Mononuclear cell (primary cell): ENCODE results near the gene MVP. TPM values are rescaled to one million over a fixed set of nuclear protein-coding genes. Genes with fewer than 3 reads are reported as not detected.

Experiments
- H3K27me3 ChIP-seq: 2 replicates; pipeline ENCODE4 v1.6.0; 2011; ENCODE audit warnings: low read length, control low read depth; ENCODE audit not compliant: insufficient read depth
- H3K4me1 ChIP-seq: 2 replicates; pipeline ENCODE4 v1.5.1; 2011; ENCODE audit warnings: mild to moderate bottlenecking, low read length, control low read depth; ENCODE audit not compliant: insufficient read depth
- H3K4me3 ChIP-seq: 2 replicates; pipeline ENCODE4 v1.5.1; 2011; ENCODE audit warnings: mild to moderate bottlenecking, low read length, moderate library complexity
- H3K9me3 ChIP-seq: 2 replicates; pipeline ENCODE4 v1.5.1; 2011; ENCODE audit warnings: low read depth, mild to moderate bottlenecking, control low read depth, low read length
- total RNA-seq: library from RNA; depleted of rRNA; stranded (reverse); fragments of >200 nt; gene quantifications from one replicate; pipeline ENCODE4 v1.2.3, GENCODE V29; 2012

Gene MVP
- total RNA-seq, 1 donor, result 75.6 TPM

DNA sequence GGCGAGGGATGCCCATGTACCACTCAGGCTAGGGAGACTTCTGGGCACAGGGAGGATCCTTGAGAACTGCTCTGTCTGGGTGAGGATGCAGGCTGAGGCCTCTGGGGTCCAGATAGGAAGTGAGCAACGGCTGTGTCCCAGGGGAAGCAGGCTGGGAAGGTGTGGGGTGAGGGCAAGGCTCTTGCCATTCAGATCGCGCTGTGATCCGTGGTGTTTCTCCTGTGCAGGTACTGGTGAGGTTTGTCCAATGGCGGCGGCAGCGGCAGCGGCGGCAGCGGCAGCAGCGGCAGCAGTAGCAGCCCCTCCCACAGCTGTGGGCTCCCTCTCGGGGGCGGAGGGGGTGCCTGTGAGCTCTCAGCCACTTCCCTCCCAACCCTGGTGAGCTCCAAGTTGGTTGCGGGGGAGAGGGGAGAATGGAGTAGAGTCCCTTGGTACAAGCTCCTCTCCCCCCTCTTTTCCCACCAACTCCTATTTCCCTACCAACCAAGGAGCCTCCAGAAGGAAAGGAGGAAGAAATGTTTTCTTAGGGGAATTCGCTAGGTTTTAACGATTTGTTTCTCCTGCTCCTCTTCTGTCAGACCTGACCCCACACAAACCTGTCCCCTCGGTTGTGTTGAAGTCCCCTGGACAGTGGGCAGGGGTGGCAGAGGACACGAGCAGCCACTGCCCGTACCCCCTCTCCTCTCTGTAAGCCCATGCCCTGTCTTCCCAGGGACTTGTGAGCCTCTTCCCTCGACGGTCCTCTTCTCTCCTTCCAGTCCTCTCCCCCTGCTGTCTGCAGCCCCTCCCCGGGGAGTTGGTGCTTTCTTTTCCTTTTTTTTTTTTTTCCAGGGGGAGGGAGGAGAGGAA is 10.2 kb upstream of the MVP start:
- Histone ChIP-seq H3K4me1 (peaks cover 59% of the 10 kb centered on the region), H3K9me3 (no peaks in the 10 kb centered on the region), H3K27me3 (peaks cover 6% of the 10 kb centered on the region), H3K4me3 (no peak overlapping the region)

DNA sequence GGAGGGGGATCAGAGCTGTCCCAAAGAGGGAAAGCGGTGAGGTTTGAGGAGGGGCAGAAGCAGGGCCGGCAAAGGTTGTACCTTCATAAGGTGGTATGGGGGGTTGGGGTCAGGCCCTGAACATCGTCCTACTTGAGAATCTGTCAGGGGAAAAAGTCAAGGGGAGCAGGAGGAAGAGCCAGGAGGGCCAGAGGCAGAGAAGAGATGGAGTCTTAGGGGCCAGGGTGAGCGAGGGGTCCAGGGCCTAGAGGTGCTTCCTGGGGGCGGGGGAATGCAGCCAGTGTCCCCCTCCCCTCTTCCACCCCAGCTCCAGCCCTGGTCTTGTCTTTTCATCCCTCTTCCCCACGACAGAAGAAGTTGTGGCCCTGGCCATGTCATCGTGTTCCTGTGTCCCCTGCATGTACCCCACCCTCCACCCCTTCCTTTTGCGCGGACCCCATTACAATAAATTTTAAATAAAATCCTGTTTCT is 9.5 kb upstream of the MVP start:
- Histone ChIP-seq H3K4me3 (peak overlapping the region; percentile 24), H3K9me3 (no peaks in the 10 kb centered on the region), H3K27me3 (peaks cover 6% of the 10 kb centered on the region), H3K4me1 (peaks cover 64% of the 10 kb centered on the region)

DNA sequence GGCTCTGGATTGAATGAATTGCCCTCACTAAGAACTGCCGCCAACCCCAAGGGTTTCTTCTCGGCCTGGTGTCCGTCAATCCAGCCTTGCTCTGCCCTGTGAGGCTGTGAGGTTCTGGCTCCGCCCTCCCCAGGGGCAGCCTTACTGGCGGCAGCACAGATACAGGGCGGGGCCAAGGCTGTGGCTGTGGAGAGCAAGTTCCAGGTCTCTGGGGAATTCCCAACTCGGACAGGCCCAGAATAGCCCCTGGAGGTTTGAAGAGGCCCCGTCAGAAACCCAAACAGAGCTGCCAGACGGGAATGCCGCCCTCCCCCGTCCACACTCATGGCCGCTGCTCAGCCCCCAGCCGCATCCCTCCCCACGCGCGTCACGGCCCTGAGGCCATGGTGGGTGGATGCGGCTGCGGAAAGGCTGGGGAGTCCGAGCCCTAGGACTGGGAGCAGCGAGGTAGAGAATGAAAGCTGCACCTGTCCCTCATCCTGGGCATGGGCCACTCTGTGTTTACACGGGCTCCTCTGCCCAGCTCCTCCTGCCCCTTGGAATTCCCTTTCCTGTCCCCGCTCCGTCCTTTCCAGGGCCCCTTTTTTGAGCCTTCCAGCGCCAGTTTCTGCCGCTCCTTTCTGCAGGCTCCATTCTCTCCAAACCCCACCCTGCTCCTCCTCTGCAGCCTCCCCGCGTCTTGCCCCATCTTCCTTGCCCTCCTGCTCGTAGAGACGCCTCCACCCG is 8.9 kb upstream of the MVP start:
- Histone ChIP-seq H3K27me3 (peaks cover 6% of the 10 kb centered on the region), H3K4me1 (peaks cover 64% of the 10 kb centered on the region), H3K4me3 (peak overlapping the region; percentile 24), H3K9me3 (no peaks in the 10 kb centered on the region)

DNA sequence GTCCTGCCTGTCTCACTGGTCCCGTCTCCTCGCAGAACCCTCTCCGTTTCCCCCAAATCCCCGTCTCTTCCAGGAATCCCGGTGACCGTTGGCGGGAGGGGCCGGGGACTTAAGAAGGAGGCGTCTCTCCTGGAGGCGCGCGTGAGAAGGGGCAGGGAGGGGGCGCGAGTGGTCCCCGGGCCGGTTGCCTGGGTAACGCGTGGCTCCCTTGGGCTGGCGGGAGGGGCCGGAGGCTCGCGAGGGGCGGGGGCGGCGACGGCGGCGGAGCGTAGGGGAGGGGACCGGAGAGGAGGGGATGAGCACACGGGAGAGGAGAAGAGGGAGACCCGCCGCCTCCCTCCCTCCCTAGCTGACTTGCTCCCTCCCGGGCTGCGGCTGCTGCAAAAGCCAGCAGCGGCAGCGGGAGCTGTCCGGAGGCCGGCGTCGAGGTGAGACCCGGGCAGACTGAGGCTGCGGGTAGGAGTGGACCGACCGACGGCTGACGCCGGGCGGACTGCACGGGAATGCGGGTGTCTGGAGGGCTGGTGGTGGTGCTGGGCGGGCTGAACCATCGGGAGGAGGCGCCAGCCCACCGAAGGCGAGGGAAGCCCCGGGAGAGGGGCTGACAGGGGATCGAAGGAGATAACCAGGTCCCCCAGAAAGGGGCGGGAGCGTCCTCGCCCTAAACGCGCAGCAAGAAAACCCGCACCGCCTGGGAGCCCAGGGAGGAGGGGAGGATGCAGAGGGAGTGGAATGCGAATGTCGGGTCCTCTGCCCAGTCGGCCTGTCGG is 8.2 kb upstream of the MVP start, which contains the start of gene PRRT2:
Gene PRRT2, plus strand, starts transcription at position 298 of the 770 bp plus-strand sequence. CDS start 862 bp downstream, outside the sequence.
- Histone ChIP-seq H3K4me3 (peak within 1 kb of the TSS; percentile 24), H3K9me3 (no peaks in the 10 kb centered on the region), H3K27me3 (peaks cover 6% of the 10 kb centered on the region), H3K4me1 (peaks cover 71% of the 10 kb centered on the region)

DNA sequence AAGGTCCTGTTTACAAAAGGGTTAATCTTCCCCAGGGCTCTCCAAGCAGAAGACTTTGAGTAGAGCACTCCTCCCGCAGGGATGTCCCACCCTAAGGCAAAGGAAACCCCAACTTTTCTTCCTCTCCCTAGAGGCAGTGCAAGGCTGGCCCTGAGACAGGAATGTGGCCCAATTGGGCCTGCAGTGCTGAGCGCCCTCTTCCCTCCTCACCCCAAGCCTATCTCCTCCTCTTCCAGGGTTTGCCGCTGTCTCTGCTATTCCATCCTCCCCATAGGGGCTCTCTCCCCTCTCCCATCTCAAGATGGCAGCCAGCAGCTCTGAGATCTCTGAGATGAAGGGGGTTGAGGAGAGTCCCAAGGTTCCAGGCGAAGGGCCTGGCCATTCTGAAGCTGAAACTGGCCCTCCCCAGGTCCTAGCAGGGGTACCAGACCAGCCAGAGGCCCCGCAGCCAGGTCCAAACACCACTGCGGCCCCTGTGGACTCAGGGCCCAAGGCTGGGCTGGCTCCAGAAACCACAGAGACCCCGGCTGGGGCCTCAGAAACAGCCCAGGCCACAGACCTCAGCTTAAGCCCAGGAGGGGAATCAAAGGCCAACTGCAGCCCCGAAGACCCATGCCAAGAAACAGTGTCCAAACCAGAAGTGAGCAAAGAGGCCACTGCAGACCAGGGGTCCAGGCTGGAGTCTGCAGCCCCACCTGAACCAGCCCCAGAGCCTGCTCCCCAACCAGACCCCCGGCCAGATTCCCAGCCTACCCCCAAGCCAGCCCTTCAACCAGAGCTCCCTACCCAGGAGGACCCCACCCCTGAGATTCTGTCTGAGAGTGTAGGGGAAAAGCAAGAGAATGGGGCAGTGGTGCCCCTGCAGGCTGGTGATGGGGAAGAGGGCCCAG is 7.3 kb upstream of the MVP start:
- peaks cover 6% of the 10 kb centered on the region for H3K27me3 ChIP-seq
- H3K4me3 ChIP-seq, result no peak overlapping the region
- H3K4me1 ChIP-seq, result peaks cover 71% of the 10 kb centered on the region
- H3K9me3 ChIP-seq, result no peaks in the 10 kb centered on the region

DNA sequence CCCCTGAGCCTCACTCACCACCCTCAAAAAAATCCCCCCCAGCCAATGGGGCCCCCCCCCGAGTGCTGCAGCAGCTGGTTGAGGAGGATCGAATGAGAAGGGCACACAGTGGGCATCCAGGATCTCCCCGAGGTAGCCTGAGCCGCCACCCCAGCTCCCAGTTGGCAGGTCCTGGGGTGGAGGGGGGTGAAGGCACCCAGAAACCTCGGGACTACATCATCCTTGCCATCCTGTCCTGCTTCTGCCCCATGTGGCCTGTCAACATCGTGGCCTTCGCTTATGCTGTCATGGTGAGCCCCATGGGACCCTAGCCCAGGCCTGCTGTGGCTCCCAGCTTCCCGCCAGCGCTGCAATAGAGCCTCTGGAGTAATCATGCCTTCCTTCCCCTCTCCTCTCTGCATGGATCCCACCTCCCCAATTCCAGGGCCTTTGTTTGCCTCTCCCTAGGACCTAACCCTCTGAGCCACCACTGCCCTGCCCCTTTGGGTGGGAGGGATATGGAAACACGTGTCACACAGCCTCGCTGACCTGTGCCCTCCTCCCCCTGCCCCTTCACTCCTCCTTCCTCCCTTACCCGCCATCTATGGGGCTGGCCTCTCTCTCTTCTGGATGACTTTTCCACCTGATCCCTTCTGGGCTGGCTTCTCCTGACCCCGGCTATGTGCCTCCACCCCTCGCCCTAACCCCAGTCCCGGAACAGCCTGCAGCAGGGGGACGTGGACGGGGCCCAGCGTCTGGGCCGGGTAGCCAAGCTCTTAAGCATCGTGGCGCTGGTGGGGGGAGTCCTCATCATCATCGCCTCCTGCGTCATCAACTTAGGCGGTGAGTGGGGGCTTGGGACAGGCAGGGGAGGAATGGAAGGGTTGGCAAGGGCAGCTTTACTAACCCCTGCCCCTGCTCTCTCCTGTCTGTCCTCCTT is 6.4 kb upstream of the MVP start:
- H3K9me3 ChIP-seq, result no peaks in the 10 kb centered on the region
- peaks cover 6% of the 10 kb centered on the region for H3K27me3 ChIP-seq
- peaks cover 68% of the 10 kb centered on the region for H3K4me1 ChIP-seq
- no peak overlapping the region for H3K4me3 ChIP-seq

DNA sequence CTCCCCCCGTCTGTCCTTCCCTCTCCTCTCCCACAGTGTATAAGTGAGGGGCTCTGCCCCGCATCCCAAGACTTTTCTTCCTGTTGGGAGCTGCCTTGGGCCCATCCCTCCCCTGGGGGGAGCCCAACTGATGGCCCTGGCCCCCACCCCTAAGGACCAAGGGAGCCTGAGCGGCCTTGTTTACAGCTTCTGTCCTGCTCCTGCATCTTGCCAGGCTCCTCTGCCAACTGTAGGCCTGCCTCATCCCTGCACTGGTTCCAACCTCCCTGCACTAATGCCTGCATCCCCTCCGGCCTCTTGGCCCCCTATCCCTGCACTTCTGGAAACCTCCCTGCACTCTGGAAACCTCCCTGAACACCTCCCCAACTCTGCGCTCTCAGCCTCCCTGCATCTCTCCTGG is 5.7 kb upstream of the MVP start:
- Histone ChIP-seq H3K4me1 (peaks cover 69% of the 10 kb centered on the region), H3K4me3 (no peak overlapping the region), H3K27me3 (peaks cover 6% of the 10 kb centered on the region), H3K9me3 (no peaks in the 10 kb centered on the region)

DNA sequence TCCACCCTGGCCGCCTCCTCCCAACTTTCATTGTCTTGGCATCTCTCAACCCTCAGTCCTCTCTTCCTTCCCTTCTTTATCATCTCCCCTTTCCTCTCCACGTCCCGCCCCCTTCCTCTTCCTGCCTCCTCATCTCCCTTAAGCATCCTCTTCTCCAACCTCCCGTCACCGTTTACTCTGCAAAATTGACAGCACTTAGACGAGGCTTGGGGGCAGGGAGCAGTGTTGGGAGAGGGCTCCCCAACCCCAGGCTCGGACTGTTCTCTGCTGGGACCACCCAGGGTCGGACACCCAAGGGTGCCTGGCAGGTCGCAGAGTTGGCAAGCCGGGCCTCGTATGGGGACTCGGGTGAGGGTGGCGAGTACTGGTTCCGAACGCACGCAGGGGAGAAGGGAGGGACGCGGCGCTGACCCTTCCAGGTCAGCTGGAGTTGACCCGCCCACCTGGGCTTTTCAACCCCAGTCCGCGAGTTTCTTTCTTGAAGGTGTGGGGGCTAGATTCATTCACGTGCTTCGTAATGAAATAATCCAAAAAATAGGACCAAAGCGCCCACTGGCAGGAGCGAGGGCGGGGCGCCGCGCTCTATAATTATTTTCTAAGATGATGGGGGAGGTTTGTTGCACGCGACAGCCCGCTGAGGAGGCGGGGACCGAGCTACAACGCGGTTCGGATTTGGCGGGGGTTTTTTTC is 5.1 kb upstream of the MVP start:
- Histone ChIP-seq H3K4me3 (peak overlapping the region; percentile 88), H3K4me1 (peaks cover 69% of the 10 kb centered on the region), H3K9me3 (no peaks in the 10 kb centered on the region), H3K27me3 (peaks cover 6% of the 10 kb centered on the region)

DNA sequence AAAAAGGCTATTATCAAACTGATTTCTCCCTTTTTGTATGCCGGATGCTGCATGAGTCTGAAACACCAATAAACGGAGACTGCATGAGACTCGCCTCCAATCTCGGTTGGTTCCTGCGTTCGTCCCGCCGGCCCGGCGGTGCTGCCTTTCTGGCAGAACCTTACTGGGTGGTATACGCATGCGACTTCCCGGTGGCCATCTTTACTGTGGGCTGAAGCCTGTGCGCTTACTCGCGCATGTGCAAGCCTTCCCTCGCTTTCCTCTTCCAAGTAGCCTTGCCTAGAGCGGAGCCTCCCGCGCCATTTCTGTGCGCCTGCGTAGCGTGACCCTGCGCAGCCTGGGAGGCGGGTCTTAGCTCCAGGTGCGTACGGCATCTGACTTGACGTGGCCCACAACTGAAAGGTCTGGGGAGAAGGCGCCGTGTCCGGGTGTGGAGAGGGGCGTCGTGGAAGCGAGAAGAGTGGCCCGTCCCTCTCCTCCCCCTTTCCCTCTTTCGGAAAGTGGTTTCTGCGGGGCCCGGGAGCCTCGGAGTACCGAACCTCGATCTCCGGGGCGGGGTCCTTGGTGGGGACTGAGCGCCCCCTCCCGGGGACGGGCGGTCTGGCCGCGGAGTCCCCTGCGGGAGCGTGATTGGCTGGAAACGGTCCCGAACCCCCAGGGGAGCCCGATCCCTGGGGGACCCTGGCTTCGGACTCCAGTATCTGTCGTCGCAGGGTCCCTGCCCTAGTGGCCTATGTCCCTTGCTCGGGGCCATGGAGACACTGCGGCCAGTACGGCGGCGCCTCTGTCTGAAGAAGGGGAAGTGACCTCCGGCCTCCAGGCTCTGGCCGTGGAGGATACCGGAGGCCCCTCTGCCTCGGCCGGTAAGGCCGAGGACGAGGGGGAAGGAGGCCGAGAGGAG is 4.2 kb upstream of the MVP start, which contains the start of gene PAGR1:
Gene PAGR1, plus strand, starts transcription at position 360 of the 901 bp plus-strand sequence. Its CDS starts 374 bp downstream, at position 734.
- peaks cover 6% of the 10 kb centered on the region for H3K27me3 ChIP-seq
- no peaks in the 10 kb centered on the region for H3K9me3 ChIP-seq
- peaks cover 66% of the 10 kb centered on the region for H3K4me1 ChIP-seq
- H3K4me3 ChIP-seq, result peak within 1 kb of the TSS; percentile 88

DNA sequence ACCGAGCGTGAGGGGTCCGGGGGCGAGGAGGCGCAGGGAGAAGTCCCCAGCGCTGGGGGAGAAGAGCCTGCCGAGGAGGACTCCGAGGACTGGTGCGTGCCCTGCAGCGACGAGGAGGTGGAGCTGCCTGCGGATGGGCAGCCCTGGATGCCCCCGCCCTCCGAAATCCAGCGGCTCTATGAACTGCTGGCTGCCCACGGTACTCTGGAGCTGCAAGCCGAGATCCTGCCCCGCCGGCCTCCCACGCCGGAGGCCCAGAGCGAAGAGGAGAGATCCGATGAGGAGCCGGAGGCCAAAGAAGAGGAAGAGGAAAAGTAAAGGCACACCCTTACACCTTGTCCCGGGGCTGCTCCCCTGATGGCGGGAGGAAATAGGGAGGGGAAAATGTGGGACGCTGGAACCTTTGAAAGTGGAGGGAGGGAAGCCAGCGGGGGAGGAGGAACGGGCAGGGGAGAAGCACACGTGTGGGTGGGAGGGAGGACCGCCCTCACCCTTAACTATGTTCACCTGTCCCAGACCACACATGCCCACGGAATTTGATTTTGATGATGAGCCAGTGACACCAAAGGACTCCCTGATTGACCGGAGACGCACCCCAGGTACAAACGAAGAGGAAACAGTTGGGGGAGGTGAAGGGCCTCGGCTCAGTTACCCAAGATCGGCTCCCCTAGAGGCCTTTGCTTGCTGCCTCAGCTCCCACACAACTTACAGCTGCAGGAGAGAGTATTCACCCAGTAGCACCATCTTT is 3.4 kb upstream of the MVP start:
- Histone ChIP-seq H3K9me3 (no peaks in the 10 kb centered on the region), H3K4me3 (peak overlapping the region; percentile 88), H3K4me1 (peaks cover 66% of the 10 kb centered on the region), H3K27me3 (peaks cover 6% of the 10 kb centered on the region)

DNA sequence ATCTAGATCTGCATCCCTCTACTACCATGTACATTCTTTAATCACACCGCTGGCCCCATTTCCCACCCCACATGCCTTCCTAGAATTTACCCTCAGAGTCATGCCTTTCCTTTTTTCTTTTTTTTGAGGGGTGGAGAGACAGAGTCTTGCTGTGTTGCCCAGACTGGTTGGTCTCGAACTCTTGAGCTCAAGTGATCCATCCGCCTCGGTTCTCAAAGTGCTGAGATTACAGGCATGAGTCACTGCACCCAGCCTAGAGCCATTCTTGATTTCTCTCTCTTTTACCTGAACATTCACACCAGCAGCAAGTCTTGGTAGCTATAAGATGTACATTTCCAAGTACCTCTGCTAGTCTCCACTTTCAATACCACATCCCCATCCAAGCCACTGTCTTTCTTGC is 2.2 kb upstream of the MVP start:
- H3K4me1 ChIP-seq, result peaks cover 73% of the 10 kb centered on the region
- H3K27me3 ChIP-seq, result no peaks in the 10 kb centered on the region
- H3K9me3 ChIP-seq, result no peaks in the 10 kb centered on the region
- H3K4me3 ChIP-seq, result no peak overlapping the region
